NCI-H2171 treated with DMSO at 0.1 percent for 48 hours (cell line): ENCODE results near the gene TYW1B.
"Not testable (repeated sequence)": the region's sequence is repeated elsewhere in the genome, so short reads cannot be mapped to it uniquely, and the experiment has no call there.

Experiments
- DNase-seq: peaks from one replicate; lab custom pipeline; 2025; lab: John Stamatoyannopoulos, UW

TYW1B gene

DNA sequence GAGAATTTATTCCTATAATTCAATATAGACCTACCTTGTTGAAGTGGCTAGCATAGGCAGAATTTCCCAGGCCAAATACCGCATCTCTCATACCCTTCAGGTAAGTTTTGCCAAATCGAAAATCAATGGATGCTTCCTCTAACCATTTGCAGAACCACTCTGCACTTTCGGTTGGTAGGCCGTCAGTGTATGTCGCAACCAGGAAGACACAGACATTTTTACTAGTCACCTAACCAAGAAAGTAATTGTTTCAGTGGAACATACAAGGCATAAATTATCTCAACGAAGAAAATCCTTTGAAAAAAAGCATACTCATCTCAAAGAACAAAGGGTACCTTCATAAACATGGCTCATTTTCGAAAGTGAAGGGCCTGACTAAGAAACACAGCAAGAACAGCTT lies 17.6 kb downstream of the TYW1B start:
- DNase-seq = not testable (repeated sequence)

DNA sequence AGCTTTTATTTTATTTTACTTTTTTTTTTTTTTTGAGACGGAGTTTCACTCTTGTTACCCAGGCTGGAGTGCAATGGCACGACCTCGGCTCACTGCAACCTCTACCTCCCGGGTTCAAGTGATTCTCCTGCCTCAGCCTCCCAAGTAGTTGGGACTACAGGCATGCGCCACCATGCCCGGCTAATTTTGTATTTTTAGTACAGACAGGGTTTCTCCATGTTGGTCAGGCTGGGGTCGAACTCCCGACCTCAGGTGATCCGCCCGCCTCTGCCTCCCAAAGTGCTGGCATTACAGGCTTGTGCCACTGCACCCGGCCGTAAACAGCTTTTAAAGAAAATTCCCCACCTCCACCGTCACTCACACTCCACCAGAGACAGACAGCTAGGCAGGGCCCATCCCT lies 19.5 kb downstream of the TYW1B start:
- DNase-seq = not testable (repeated sequence)

DNA sequence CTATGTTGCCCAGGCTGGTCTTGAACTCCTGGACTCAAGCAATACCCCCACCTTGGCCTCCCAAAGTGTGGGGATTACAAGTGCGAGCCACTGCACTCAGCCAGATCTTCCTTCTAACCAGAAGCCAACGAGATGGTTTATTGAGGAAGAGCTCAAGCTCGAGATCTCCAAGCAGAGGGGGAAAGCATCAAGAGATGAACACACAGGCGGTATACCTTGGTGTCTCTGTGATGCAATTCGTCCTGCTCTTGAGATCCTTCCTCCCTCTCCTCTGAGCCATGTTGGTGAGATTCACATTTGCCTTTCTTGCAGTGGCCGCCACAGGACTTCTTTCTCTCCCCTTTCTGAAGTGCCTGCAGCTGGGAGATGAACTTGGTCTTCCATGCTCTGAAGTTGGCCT lies 21.1 kb downstream of the TYW1B start:
- DNase-seq = not testable (repeated sequence)

DNA sequence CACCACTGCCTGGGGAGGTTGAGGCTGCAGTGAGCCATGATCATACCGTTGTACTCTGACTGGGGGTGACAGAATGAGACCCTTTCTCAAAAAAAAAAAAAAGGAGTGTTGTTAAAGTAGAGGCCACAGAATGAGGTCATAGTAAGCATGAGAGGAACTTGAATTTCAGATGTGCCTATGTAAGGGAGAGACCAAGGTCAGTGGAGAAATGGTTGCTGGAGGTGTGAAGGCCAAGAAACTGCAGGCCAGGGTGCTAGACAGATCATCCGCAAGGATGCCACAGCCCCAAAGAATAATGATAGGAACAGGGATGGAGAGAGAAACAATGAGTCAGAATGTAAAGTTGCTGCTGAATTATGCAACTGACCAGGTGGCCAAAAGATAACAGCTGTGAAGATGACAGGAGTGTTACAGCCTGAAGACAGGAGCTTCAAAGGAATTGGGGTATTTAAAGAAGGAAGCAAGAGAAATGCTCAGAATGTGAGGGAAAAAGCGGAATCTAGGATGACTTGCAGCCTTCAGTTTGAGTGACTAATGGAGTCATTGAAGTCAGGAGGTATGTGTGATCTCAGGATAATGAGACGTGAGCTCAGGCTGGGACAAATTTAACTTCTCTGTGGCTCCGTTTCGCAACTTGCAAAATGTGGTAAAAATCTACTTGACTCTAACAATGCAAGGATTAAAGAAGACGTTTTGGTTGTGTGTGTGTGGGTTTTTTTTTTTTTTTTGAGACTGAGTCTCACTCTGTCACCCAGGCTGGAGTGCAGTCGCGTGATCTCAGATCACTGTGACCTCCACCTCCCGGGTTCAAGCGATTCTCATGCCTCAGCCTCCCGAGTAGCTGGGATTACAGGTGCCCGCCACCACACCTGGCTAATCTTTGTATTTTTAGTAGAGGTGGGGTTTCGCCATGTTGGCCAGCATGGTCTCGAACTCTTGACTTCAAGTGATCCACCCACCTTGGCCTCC lies 22.2 kb downstream of the TYW1B start:
- DNase-seq = no peak

DNA sequence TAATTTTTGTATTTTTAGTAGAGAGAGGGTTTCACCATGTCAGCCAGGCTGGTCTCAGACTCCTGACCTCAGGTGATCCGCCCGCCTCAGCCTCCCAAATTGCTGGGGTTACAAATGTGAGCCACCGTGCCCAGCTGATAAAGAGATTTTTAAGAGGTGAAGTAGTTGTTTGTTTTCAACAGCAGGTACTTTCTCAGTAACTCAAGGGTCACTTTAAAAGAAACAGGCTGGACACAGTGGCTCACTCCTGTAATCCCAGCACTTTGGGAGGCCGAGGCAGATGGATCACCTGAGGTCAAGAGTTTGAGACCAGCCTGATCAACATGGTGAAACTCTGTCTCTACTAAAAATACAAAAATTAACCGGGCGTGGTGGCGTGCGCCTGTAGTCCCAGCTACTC lies 24.2 kb downstream of the TYW1B start:
- not testable (repeated sequence) for DNase-seq

DNA sequence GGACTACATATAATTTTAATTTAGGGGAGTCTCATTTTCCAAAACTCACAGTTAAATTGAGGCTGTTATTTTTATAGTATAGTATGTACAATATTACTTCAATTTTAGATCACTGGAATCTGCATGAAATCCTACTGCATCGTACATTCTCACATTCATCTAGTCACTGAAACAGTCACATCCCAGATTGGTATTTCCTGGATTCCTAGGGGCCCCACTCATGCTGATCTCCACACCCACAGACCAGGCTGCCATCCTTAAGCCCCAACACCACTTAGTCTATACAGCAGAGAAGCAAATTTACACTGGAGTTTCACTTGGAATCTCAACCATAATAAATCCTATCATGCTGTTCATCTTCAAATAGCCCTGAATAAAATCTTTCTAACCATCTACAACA lies 26.4 kb downstream of the TYW1B start:
- DNase-seq = not testable (repeated sequence)

DNA sequence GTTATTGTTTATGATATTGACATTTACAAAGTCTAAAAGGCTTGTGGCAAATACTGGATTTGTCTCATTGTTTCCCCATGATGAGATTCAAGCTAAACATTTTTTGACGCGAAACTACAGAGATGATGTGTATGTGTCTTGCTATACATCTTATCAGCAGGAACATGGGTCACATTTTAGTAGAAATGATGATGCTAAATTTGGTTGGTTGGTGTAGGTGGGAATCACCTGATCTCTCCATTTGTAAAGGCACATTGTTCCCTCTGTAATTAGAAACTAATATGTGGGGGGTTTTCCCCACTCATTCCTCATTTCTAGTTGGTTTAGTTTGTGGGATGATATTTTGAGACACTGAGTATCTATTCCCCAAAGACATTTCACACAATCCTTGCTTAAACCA lies 32.6 kb downstream of the TYW1B start:
- DNase-seq = not testable (repeated sequence)

DNA sequence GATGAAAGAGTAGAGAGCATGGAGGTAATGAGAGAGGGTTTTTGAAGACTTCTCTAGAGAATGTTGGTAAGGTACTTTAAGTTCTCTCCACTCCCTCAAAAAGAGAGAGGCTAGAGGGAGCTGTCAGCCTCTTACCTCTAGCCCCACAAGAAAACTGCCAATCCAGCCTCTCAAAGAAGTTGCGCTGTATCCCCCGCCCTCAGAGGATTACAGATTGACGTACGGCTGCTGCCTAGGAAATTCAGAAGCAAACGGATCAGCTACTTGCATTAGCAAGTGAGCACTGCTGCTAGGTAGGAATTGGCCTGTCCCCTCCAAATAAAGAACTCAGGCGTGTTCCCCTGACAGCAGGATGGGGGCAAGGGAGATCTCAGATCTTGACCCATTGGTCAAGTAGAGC lies 34.2 kb downstream of the TYW1B start:
- no peak for DNase-seq

DNA sequence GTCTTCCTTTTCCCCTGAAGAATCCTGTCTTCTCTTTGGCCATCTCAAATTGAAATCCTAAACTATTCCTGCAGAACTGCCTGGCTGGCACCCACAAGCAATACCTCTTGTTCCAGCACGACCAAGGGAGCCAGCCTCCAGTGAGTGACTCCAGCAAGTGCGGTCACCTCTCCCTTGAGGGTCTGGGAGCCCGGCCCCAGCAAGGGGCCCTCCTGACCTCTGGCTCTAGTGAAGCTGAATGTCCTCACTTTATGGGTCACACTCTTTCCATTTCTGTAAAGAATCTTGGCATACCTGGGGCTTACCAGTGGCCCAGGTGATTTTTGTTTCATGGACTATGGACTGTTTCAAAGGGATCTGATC lies 37.3 kb downstream of the TYW1B start:
- DNase-seq = not testable (repeated sequence)

DNA sequence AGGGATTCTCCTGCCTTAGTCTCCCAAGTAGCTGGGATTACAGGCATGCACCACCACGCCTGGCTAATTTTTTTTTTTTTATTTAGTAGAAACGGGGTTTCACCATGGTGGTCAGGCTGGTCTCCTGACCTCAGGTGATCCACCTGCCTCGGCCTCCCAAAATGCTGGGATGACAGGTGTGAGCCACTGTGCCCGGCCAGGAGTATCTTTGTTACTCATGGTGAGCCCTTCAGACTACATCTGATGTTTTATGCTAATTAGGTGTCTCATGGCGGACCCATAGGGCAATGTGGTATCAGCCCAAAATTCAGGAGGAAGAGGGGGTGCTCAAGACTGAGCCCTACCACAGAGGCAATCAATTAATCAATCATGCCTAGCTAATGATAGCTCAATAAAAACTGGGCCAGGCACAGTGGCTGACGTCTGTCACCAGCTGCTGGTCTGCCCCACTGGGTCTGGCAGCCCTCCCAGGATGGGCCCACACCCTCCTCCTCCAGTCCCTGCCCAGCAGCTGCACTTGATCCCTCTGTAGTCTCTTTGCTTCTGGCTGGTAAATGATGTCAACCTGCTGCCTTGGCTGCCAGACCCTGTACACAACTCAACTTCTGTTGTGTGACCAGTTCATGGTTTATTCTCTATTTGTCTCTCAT lies 37.8 kb downstream of the TYW1B start:
- DNase-seq = peak; percentile 40

DNA sequence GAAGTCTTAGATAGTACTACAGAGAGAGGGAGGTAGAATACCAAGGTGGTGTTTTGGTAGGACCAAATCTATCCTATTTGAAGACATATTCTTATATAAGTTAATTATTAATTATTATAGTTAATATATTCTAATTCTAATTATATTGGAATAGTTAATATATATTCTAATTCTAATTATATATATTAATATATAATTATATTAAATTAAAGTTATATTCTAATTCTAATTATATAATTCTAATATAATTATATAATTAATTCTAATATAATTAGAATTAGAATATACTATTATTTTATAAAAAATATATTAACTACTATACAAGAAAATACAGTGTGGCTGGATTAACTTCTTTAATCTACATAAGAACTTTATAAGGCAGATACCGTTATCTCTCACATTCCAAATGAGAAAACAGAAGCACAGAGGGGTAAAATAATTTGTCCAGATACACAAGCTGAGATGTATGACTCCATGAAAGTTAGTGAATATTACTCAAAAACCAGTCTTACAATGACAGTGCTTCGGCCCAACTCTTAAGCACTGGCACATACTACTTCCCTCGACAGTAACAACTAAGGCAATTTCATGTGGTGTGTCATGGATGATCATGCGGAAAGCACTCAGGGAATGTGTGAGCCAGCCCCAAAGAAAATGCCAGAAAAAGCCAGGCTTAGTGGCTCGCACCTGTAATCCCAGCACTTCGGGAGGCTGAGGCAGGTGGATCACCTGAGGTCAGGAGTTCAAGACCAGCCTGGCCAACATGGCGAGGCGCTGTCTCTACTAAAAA lies 42.6 kb downstream of the TYW1B start:
- no peak for DNase-seq

DNA sequence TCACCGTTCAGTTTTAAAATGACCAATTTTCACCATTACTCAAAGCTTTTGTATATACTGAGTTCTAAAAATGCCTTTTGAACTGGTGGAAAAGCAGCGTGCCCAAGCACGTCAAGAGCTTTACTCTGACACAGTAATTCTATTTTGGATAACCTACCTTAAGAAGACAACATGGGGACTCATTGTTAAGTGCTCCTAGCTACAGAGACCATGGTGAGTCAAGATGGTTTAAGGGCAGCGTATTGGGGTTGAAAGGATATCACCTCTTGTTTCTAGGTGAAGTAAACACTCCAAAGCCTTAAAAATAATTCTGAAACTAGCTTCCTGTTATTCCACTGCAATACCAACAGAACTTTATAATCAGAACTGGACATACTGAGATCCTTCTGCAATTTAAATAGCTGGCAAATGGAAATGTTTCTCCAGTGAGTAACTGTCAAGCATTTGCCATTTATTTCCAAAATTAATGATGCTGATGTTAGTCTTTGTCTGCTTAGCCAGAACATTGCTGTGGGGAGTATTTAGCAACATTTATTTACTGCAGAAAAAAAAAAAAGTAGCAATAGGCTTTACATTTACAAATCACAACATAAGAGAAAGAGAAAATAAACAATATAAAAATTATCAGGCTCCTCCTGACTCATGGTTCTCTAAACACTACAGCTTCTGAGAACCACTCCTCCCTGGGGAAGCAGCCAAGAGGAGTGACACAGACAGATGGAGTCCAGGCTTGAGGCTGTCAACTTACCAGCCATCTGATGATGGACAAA lies 44.2 kb downstream of the TYW1B start:
- peak; percentile 77 for DNase-seq

DNA sequence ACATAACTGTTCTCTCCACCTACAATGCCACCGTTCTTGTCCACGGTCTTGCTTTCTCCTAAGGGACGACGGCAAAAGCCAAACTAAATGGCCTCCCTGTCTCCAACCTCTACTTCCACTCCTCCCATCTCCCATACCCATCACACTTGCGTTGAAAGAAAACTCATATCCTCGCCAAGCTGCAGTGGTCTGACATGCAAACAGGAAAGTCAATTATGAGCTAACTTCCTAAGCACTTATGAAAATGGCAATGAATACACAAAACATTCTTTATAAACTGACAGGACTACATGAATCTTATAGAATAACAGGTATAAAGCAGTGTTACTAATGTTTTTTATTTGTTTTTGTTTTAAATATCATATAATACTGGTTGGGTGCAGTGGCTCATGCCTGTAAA lies 46.4 kb downstream of the TYW1B start:
- no peak for DNase-seq

DNA sequence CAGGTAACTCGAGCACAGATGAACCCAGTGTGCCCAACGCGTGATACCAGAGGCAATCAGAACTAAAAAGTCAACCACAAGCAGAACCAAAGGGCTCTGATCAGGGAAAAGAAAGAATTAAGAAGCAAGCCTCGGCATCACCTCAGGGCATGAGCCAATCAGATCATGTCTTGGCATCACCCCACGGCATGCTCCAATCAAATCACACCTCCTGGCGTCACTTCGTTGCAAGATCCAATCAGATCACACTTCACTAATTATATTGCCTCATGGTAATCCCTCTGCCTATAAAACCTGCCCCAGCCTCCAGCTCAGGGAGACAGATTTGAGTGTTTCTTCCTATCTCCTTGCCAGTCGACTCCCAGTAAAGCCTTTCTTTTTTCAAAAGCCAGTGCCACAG lies 46.8 kb downstream of the TYW1B start:
- no peak for DNase-seq

DNA sequence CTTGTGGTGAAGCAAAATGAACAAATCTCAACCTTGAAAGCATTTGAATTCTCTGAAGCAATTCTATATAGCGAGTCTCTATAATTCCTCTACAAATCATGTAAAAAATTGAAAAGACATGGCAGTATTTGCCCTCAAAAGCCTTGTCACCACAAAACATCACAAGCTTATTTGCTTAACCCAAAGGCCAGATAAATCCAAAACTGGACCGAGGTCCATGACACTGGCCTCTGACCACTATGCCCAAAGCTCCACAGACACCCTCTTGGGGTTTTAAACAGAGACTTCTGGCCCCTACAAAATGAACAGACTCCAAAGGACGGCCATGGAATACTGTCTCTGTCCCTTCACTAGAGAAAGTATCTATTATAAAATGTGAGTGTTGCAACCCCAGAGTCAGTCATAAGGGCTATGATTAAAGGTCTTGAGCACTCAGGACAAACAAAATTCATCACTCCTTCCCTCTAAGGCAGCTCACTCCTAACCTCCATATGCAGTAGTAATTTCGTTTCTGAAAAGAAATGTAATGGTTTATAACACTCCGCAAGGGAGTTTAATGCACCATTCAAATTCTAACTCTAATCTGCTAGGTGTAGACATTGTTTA lies 47.6 kb downstream of the TYW1B start:
- DNase-seq = not testable (repeated sequence)

DNA sequence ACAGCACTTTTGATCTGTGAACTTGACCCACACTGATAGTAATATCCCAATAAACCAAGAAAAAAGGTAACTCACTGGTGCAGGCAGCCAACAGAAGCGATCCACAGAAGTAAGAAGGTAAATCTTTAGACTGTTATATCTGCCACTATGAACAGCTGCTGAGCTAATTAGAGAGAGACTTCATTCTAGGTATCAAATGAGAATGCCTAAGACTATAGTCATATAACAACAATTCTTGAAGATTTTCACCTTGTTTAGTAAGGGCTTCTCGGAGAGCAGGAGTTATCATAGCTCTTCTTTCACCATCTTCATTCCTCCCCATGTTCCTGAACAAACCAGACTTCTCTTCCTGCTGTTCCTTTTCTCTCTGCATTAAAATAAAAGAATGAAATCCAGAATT lies 50.8 kb downstream of the TYW1B start:
- peak; percentile 3 for DNase-seq

DNA sequence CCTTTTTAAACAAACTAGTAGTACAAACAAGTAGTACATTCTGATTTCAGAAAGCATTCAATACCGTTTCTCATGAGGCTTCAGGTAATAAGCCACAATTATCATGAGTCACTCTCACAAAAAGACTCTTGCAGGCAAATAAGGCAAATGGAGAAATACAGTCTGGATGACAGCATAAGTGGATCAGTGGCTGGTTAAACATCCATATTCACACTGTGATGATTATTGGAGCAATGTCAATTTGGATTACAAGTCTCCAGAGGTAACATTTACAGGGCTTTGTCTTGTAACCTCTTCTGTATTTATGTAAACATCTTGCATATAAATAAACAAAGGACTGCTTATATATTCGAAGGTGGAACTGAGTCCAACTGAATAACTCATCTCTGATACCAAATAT lies 55.4 kb downstream of the TYW1B start:
- not testable (repeated sequence) for DNase-seq

DNA sequence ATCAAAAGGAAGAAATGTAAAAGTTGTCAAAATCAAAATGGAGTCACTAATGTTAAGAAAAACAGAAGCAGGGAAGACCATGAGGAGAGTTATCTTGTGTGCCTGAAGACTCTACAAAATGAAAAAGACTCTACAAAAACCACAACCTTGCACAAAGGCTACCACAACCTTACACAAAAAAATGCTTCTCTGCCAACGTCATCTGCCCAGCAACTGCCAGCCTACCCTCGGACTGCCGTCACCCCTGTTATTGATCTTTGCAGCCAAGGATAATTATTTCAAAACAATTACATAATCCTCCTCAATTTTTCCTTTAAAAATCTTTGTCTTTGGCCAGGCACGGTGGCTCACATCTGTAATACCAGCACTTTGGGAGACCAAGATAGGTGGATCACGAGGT lies 61.0 kb downstream of the TYW1B start:
- not testable (repeated sequence) for DNase-seq

DNA sequence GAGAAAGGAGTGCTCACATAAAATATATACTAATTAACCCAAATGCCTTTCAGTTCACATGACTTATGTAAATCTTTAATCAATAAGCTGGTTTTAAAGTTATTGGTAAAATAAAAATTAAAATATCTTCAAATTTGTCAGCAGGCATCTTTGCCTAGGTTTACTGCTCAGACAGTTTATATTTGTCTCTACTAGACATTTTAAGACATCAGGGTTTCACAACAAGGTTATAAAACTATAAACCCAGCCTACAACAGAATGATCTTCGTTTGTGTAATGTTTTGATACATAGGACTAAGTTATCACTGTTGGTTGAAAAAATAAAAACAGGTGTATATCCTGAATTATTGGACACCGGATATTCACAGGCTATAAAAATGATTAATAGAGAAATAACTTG lies 67.4 kb downstream of the TYW1B start:
- no peak for DNase-seq

DNA sequence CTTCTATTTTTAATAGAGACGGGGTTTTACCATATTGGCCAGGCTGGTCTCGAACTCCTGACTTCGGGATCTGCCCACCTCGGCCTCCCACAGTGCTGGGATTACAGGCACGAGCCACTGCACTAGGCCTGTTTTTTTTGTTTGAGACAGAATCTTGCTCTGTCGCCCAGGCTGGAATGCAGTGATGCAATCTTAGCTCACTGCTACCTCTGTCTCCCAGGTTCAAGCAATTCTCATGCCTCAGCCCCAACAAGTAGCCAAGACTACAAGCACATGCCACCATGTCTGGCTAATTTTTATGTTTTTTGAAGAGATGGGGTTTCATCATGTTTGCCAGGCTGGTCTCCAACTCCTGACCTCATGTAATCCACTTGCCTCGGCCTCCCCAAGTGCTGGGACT lies 73.7 kb downstream of the TYW1B start:
- DNase-seq = no peak

DNA sequence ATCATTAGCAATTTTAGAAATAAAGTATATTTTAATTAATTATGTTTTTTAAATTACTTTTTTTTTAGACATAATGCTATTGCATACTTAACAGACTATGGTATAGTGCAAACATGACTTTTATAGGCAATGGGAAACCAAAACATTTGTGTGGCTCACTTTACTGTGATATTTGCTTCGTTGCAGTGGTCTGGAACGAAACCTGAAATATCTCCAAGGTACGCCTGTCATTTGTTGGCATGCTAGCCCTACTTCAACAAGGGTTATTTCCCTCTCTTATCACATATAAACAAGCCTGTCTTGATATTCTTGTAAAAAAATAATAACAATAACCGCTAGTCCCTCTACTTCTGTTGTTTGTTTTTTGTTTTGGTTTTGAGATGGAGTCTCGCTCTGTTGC lies 74.2 kb downstream of the TYW1B start:
- no peak for DNase-seq
